Body of pancreas (tissue), 4 donors: Measurements from ENCODE around the gene FYCO1.

Experiments used
- CTCF ChIP-seq, 7 experiments: fragments of 450-650 bp in 4 of 7; fragments of 200-600 bp in 3 of 7; sonication (generic) in 3 of 7; IDR thresholded peaks; one replicate each; pipeline ENCODE4 v1.5.1; 2016 to 2019; ENCODE audit warnings: antibody characterized with exemption in 7 of 7
- POLR2A ChIP-seq, 3 donors: fragments of 450-650 bp; IDR thresholded peaks; one replicate each; pipeline ENCODE4 v1.6.1; 2016; ENCODE audit warnings: antibody characterized with exemption in 3 of 3, mild to moderate bottlenecking in 2 of 3

DNA sequence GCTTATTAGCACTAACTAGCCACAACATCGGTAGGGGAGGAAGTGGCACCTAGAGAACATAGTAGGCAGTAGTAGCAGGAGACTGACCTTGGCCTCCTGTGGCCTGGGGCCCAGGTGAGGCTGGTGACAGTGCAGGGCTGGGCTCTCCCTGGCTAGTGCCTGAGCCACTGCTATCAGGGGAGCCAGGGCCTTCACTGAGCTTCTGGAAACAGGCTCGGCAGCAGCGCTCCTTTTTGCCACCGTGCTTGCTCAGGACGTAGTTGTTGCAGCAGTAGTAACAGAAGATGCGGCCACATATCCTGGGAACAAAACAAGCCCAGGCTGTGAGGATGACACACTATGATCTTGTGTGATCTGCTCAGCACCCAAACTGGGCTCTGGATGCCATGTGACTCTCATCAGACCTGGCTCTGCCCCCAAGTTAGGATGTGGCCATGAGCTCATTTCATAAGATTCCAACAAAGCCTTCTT is 37.3 kb downstream of the FYCO1 start:
- TF ChIP-seq CTCF (IDR thresholded peaks at IDR 0.05) (no peak), POLR2A (IDR thresholded peaks at IDR 0.05) (no peak)
